GM19099 (cell line): ENCODE results near the gene CHST13.

Experiments
- POLR2A ChIP-seq: IDR thresholded peaks from 3 replicates; pipeline ENCODE4 v1.6.1; 2011; ENCODE audit warnings: low read depth; ENCODE audit not compliant: insufficient read length; ENCODE audit errors: extremely low read depth

Gene CHST13

DNA sequence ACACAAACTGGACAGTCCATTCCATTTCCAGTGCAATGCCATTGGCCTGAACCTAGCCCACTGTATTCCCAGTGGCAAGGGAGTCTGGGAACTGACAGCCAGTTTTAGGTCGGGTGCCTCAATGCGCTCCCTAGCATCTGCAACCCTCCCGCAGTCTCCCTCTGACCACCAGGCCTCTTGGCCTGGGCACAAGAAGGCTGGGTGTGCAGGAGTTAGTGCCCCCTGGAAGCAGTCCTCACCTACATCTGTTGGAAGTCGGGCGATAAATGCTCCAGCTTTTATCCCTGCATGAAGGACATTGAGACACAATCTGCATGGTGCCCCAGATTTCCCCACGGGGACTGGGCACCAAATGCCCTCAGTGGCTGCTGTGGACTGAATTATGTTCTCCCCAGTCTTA is 22.1 kb downstream of the CHST13 start:
- no peak for TF ChIP-seq POLR2A

DNA sequence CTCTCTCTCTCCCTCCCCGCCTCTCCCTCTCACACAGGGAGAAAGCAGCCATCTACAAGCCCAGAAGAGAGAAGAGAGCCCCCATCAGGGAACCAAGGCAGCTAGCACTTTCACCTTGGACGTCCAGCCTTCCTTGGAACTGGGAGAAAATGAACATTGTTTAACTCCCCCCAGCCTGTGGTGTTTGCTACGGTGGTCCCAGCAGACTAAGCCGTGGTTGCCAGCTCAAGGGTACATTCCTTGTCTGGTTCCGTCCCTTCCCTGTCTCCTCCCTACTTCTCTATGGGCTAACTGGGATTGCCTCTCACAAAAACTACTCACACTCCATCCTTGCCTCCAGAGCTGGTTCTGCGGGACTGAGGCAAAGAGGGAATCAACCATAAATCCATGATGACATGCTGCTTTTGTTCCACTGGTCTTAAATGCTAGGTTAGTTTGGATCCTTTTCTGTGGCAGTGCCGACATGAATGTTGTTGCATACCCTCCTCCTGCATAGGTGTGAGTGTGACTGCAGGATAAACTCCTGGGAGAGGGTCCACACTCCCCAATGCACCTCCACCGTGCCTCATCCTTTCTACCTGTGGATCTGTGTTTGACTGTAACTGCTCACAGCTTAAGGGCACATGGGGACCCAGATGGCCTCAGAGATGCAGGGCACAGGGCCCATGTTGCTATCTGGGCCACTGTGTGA is 22.7 kb downstream of the CHST13 start:
- TF ChIP-seq POLR2A = no peak

DNA sequence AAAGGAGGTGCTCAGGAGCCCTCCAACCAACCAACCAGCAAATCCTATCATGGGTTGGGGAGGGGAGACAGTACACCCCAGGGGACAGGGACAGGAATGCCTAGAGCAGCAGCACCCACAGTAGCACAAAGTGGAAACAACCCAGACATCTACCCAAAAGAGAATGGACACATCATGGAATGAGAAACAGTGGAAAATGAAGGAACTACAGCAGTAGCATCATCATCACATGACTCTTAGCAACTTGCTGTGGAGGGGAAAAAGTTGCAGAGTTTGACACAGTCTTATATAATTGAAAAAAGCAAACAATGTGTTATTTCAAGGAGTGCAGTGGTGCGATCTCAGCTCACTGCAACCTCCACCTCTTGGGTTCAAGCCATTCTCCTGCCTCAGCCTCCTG is 23.8 kb downstream of the CHST13 start:
- TF ChIP-seq POLR2A = no peak

- no peak for TF ChIP-seq POLR2A
Observed at GRCh38 chr3:126548556-126549466, 24.9 kb downstream of the CHST13 start.

- no peak for TF ChIP-seq POLR2A
Observed at GRCh38 chr3:126549861-126550487, 26.0 kb downstream of the CHST13 start.

- TF ChIP-seq POLR2A = no peak
Observed at GRCh38 chr3:126550488-126551051, 26.6 kb downstream of the CHST13 start.

- TF ChIP-seq POLR2A = no peak
Observed at GRCh38 chr3:126551121-126551838, 27.3 kb downstream of the CHST13 start.

DNA sequence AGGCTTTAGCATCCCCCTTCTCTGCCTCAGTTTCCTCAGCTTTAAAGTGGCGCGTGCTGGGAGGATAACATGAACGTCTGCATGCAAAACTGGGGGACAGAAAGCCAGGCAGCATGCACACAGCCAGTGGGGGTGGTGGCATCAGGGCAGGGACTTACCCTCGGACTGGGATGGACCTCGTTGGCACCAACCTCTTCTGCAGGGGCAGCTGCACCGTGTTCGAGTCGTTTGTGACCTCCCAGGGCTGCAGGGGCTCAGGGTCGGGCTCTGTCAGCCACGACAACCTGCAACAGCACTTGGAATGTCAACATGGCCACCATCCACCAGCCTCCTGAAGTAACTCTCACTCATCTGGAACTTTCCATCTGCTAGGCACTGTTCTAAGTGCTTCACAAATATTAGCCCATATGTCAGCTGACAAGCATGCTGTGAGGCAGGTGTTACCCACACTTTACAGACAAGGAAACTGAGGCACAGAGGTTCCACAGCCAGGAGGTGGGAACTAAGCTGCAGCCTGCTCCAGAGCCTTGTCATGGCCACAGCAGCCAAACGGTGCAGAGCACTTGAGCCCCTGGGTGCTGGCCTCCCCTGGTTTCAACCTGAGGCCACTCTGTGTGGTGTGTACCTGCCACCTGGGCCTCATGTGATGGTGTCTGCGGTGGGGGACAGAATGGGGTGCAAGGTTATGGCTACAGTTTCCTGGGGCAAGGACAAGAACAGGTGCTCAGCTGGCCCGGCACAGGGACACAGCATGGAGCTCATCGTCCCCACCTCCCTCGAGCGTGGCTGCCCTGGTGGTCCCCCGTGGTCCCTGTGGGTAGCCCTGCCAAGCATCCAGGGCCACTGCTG is 28.1 kb downstream of the CHST13 start:
- TF ChIP-seq POLR2A = no peak

DNA sequence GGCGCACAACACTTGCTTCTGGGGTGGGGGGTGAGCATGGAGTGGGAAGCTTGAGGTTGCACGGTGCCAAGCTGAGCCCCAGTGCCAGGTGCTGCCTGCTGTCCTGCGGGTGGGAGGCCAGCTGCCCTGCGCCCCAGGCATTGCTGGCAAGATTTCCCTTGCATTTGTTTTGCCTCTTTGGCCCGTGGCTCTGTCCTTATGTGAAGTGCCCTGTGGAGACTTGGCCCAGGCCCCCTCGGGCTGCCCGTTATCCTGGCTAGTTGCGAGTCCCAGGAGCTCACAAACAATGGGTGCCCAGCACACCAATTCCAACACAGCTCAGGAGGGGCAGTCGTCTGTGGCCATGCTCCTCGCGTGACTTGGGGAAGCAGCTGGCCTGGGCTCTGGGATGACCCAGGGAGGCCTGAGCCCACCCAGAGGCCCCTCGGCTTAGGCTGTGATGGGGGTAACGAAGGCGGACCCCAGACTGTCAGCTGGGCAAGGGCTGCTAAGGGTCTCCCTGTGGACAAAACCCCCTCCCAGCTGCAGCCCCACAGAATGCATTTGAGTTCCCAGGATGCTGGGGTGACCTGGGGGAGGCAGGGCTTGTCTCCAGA is 28.8 kb downstream of the CHST13 start:
- TF ChIP-seq POLR2A = no peak

DNA sequence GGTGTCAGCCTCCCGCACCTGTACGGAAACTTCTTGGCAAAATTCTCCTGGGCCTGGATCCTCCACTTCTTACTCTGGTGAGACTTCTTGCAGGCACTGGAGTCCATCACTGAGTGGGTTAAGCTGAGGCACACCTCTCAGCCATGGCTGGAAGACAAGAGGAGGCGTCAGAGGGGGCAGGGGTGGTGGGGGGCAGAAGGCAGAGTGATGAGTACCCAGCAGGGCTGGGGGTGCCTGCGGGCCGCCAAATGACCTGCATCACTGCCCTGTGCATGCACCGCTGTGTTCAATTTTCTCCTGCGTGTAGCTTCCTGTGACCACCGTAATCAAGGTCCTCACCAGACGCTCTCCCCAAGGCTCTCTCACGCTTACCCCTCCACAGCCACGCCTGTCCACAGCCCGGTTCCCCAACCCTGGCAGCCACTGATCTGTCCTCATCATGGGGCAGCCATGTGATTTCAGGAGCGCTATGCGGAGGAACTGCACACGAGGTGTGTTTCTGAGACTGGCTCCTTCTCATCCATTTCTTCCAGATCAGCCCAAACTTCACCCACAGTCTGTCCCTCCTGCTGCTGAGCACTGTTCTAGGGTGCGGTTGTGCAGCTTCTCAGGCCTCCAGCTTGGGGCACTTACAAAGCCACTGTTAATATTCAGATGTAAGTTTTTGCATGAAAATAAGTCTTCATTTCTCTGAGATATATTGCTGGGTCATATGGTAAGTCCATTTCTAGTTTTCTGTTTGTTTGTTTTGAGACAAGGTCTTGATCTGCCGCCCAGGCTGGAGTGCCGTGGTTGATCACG is 29.5 kb downstream of the CHST13 start:
- no peak for TF ChIP-seq POLR2A

DNA sequence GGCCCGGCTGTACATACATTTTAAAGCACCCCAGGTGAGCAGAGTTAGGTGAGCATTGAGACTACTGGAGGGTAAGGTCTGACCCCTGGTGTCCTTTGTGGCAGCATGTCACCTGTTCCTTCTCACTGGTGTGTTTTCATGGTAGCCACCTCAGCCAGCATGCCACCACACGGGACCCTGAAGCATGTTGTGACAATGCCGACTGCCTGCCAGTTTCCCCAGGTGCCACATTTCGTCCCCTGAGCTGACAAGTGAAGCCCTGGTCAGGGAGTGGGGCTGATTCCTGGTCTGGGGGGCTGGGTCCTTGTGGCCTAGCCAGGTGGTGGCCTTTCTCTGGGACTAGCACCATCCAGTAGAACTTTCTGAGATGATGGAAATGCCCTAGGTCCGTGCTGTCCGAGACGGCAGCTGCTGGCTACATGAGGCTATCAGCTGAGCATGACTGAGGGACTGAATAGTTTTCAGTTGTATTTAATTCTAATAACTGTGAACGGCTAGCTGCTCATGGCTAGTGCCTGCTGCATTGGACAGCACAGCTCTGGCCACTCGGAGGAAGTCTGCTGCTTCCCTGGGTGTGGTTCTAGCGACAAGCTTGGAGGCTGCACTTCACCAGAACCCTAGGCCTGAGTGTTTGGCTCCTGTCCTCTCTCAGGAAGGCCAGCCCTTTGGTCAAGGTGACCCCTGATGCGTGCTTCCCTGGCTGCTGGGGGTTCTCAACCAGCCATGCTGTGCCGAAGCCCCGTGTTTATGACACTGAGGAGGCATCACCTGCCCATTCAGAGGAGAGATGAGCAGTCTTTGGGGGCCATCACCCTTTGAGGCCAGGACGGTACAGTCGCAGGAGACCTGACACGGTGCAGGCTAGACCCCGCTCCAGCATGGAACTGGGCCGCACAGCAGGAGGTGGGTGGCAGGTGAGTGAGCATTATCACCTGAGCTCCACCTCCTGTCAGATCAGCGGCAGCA is 30.9 kb downstream of the CHST13 start:
- no peak for TF ChIP-seq POLR2A

DNA sequence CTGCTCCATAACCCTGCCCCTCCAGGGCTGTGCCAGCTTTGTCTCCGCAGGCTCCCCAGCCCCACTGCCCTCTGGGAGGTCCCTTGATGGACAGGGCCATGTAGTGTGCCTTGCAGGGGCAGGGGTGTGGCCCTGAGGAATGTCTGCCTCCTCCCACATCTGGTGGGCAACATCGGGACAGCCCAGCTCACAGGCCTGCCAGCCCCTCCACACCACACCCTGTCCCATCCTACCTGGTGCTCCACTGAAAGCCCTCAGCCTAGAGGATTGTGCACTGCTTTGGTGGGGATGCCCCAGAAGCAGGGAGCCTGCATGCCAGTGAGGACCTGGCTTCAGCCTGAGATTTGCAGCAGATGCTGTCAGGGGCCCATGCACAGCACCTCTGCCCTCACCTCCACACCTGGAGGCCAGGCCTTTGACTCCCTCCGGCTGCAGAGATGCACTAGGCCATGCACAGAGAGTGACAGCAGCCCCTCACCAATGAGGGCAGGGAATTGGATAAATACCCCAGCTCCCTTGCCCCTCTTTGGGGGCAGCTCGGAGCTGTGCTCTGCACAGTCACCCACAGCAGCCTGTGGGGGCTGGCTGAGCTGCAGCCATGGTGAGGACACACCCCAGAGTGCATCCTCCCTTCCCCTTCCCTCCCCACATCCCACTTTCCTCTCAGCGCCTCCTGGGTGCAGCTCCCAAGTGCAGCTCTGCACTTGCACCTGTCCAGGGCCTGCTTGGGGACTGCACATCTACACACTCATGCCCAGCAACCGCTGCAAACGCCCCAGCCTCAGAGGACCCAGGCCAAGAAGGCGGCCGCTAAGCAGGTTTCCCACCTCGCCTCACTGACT is 32.1 kb downstream of the CHST13 start:
- no peak for TF ChIP-seq POLR2A
